DLD1 (cell line): ENCODE measurements around the gene PEX7.
"Not testable (repeated sequence)": the region's sequence is repeated elsewhere in the genome, so short reads cannot be mapped to it uniquely, and the experiment has no call there.

Experiments used
- in situ Hi-C: cut with HindIII; loops from 2 replicates; pipeline ENCODE4 v1.10.0; 2017; ENCODE audit warnings: low sequenced_read_pairs

Gene PEX7

DNA sequence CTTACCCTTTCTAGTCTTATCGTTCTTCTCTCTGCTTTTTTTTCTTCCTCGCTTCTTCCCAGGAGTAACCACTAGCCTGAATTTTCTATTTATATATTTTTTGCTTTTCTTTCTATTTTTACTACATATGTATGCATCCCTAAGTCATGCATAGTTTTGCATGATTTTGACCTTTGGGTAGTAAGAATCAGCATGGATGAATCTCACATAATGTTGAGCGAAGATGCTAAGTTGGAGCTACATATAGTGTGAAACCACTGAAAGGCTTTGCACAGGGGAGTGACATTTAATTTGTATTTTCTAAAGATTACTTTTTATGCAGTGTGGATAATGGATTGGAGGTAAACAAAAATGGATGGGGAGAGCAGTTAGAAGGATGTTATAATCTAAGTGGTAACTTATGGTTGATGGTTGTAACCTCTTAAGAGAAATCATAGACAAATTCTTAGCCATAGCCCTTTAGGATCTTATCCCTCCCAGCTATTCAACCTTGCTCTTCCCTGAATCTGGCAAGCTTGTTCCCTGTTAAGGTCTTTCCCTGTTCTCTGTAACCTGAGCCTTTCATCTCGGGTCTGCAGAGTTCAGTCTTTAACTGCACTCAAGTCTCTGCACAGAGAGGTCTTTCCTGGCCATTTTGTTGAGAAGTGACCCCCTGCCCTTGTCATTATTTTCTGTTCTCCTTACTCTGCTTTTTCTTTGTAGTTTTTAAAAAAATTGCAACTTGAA, 18.0 kb downstream of the PEX7 start:
- in situ Hi-C loops: no loop called here

DNA sequence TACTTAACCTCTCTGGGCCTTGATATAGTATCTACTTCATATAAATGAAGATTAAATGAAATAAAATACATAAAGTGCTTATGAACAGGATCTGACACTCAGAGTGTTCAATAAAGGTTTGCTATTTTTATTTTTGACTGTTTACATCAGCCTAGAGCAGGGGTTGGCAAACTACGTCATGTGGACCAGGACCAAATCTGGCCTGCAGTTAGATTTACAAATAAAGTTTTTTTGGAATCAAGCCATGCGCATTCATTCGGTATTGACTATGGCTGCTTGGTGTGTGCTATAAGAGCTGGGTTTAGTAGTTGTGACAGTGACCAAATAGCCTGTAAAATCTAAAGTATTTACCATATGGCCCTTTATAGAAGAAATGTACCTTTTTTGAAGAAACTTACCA, 20.8 kb downstream of the PEX7 start:
- in situ Hi-C loops: no loop called here

DNA sequence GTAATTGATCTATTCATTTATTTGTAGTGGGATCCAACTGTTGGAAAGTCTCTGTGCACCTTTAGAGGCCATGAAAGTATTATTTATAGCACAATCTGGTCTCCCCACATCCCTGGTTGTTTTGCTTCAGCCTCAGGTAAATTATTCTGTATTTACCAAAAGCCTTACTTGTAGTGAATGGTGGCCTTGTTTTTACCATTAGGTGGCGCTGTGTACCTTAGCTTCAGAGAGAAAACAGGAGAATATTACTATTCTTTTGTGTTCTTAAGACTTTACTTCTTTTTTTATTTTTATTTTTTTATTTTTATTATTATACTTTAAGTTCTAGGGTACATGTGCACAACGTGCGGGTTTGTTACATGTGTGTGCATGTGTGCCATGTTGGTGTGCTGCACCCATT, 23.7 kb downstream of the PEX7 start:
- in situ Hi-C loops: no loop called here

DNA sequence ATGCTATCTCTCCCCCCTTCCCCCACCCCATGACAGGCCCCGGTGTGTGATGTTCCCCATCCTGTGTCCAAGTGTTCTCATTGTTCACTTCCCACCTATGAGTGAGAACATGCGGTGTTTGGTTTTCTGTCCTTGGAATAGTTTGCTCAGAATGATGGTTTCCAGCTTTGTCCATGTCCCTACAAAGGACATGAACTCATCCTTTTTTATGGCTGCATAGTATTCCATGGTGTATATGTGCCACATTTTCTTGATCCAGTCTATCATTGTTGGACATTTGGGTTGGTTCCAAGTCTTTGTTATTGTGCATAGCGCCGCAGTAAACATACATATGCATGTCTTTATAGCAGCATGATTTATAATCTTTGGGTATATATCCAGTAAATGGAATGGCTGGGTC, 24.1 kb downstream of the PEX7 start:
- in situ Hi-C loops: not testable (repeated sequence)

DNA sequence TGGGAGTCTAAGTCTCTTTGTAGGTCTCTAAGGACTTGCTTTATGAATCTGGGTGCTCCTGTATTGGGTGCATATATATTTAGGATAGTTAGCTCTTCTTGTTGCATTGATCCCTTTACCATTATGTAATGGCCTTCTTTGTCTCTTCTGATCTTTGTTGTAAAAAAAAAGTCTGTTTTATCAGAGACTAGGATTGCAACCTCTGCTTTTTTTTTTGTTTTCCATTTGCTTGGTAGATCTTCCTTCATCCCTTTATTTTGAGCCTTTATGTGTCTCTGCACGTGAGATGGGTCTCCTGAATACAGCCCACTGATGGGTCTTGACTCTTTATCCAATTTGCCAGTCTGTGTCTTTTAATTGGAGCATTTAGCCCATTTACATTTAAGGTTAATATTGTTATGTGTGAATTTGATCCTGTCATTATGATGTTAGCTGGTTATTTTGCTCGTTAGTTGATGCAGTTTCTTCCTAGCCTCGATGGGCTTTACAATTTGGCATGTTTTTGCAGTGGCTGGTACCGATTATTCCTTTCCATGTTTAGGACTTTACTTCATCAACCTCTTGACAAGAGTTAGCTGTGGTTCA, 27.7 kb downstream of the PEX7 start:
- in situ Hi-C loops: not testable (repeated sequence)

DNA sequence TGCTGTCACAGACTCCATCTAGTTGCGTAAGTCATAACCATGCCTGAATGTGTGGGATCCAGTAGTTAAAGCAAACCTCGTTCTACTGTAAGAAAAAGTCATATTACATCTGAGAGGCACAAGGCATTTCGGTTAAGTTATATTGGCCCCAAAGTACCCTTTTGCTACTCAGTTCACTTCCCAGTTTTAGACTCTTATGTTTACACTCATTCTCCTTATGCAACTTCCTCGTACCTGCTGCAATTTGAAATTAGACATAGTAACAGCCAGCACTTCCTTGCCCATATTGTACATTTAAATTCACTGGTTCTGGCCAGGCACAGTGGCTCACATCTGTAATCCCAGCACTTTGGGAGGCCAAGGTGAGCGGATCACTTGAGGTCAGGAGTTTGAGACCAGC, 37.0 kb downstream of the PEX7 start:
- in situ Hi-C loops: no loop called here

DNA sequence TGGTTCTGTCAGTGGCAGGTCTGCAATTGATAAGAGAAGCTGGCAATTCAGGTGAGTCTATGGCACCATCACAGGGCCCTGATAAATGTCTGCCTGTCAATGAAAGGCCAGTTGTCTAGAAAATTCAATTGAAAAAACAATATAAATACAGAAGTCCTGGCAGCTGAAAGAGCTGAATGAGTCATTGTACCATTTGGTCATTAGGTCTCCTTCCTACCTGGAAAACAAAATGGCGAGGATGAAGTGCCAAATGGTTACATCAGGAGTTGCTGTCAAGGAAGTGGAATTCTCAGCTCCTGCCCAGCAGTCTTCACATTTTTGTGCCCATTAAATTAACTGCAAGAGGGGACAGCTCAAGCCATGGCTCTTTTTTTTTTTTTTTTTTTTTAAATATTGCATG, 37.7 kb downstream of the PEX7 start:
- in situ Hi-C loops: no loop called here

DNA sequence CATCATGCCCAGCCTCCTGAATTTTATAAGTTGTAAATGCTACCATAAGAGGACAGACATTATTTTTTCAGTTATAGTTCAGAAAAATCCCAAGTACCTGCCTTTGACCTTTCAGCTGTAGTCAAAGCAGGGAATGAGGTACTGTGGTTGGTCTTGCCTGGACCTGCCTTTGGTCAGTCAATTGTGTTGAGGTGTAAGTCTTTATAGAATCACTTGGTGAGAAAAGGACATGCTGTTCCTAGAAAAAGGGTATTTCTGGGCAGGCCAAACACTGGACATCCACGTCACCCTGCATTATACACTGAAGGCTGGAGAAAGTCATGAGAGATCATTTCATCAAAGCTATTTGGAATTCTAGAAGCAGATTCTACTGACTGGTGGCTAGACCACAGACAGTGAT, 40.3 kb downstream of the PEX7 start:
- in situ Hi-C loops: no loop called here

DNA sequence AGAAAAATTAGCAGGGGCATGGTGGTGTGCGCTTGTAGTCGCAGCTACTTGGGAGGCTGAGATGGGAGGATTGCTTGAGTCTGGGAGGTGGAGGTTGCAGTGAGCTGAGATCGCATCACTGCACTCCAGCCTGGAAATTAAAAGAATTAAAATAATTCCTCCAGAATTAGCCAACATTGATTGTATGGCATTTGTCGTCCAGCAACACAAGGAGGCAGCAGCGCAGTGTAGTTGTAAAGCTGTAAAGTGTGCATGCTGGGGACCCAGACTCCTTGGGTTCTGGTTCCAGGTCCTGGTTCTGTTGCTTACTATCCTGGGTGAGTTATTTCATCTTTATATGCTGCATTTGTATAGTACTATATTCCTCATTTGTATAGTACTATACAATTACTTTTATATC, 41.4 kb downstream of the PEX7 start:
- in situ Hi-C loops: no loop called here

DNA sequence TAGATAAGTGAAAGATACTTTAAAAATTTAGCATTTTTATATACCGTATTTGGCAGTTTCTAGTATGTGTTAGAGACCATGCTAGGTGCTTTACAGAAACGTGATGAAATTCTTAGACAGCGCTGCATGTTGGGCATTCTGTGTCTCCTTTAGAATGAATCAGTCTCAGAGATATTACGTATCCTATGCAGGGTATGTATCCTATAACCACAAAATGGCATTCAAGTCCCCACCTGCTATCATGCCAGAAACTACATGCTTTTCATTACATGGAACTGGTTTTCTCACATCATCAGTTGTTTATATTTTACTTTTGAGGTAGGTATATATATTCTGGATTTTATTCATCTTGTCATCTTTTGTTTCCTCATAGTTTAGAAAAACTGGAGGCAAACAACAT, 42.3 kb downstream of the PEX7 start:
- in situ Hi-C loops: no loop called here

DNA sequence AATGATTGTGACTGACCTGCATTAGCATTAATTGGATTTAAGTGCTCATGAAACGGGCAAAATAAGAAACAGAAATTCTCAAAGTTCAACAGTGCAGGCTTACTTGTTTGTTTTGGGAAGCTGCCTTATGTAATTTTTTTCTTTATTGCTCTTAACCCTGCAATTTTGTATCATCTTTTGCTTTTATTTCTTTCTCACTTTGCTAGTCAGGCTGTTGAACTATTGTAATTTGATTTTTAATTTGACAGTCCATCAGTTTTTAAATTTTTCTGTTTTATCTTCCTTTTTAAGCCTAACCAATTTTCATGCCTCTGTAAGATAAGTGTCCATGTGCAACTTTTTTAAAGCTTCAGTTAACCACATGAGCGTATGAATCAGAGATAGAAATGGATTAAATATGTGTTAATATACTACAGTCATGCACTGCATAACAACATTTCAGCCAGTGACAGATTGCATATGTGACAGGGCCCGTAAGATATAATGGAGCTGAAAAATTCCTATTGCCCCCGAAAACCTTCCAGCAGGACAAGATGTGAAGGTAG, 44.6 kb downstream of the PEX7 start:
- in situ Hi-C loops: no loop called here

DNA sequence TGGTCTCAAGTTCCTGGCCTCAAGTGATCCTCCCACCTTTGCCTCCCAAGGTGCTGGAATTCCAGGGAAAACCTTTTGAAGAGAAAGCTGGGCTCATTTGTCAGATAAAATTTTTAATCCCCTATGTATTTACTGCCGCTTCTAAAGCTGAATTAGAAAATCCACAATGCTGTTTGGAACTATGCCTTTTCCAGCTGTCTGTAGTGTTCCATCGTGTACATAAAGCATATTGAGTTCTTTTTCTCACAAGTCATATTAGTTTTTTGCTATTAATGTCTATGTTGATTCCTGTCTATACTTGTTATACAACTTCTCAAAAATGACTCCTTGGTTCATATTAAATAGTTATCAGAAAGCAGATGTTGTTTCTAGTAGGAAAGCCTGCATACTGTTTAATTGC, 47.1 kb downstream of the PEX7 start:
- in situ Hi-C loops: no loop called here

DNA sequence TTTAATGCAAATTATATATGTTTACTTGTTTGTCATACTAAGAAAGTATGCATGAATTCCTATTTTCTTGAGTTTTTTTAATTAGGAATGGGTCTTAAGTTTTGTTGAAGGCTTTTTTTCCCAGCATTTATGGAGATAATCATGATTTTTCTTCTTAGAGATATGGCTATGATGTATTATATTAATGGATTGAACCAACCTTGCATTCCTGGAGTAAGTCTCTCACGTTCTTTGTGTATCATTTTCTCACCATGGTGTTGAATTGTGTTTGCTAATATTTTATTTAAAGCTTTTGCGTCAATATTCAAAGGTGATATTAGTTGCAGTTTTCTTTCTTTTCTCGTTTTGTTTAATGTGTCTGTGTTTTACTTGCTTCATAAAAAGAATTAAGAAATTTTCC, 51.4 kb downstream of the PEX7 start:
- in situ Hi-C loops: no loop called here

DNA sequence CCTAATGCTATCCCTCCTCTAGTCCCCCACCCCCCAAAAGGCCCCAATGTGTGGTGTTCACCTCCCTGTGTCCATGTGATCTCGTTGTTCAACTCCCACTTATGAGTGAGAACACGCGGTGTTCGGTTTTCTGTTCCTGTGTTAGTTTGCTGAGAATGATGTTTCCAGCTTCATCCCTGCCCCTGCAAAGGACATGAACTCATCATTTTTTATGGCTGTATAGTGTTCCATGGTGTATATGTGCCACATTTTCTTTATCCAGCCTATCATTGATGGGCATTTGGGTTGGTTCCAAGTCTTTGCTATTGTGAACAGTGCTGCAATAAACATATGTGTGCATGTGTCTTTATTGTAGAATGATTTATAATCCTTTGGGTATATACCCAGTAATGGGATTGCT, 54.1 kb downstream of the PEX7 start:
- in situ Hi-C loops: not testable (repeated sequence)

DNA sequence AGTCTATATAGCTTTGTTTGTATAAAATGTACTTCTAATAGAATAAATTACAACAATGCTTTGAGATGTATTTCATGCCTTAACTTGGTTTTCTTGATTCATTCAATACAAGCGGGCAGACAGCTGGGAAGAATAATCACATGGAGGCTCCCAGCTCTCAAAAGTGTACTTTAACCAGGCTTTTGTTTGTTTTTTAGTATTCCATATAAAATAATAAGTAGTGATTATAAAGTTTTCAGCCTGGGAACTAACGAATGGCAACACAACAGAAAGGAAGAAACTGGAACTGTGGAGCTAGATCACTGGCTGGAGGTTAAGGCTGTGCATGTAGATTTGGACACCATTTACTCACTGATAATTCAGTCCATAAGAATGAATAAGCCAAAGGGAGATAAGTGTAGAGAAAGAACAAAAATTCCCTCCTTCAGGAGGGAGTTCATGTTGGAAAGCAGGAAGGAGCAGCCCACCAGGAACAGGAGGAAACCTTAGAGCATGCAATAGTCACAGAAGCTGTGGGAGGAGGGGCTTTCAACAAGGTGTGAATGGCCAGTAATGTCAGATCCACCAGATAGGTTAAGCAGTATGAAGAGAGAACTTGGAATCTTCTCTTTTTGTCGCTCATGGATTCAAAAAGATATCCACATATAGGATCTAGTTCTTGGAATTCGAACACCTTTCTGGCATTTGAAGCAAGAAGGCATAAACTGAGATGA, 58.5 kb downstream of the PEX7 start:
- in situ Hi-C loops: no loop called here

DNA sequence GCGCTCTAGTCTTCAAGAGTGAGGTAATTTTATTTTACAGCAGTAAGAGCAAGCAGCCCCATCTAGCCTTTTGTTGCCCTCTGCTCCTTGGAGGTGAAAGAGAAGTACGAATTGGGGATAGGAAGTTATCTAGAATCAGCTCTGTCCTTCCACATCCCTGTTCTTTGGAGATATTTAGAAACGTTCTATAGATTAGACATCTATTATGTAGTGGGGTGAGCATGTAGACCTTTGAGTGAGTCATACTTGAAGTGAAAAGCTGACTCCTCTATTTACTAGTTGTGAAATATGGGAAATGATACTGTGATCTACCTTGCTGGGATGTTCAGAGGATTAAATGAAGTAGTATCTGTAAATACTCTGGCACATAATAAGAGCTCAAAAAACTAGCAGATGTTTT, 63.7 kb downstream of the PEX7 start:
- in situ Hi-C loops: no loop called here

DNA sequence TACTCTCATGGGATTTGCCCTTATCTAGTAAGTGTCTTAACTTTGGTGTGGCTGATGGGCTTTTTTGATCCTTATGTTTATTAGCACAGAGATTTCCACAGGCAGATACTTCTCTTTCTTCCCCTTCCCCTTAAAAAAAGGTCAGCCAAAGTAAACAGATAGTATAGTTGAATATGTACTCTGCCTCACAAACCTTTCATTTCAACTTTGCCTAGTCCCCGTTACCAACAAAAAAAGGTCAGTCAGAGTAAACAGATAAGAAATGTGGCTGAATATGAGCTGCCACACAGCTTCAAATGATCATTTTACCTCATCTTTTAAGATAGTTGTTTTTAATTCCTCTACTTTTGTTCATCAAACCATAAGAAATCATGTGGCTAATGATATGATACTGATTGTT, 65.6 kb downstream of the PEX7 start:
- in situ Hi-C loops: no loop called here

DNA sequence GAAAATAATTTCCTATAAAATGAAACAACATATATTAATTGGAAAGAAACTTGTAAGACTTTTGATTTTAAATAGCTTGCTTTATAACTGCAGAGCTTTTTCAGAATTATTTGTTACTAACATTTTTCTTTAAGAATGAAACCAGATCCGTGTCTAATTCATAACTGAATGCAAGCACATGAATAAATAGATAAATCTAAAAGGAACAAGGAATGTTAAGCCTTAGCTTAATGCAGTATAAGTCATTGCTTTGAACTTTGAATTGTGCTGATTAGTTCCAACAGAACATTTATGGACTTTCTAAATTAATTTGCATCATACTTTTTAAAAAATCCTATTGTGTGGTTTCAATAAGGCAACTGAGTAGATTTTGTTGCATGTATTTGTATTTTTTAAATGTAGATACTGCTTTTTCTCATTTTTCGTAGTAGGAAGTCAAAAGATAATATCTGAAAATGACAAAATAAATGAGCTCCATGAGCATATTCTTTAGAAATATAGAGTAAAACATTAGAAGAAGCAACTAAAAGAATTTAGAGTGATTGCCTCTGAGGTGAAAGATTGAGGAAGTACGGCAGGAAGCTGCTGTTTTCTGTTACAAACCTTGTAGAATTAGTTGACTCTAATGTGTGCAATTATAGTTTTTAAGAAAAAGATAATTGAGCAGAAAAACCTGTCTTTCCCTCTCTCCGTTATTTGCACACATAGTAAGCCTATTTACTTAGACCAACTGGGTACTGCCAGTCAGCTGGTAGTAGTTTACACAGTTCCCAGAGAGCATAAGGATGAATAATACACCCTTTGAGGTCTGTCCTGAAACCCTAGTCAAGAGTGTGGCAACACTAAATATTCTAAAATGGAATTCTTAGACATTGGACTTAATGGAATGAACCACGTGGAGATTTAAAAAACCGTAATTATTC, 67.1 kb downstream of the PEX7 start:
- in situ Hi-C loops: no loop called here

DNA sequence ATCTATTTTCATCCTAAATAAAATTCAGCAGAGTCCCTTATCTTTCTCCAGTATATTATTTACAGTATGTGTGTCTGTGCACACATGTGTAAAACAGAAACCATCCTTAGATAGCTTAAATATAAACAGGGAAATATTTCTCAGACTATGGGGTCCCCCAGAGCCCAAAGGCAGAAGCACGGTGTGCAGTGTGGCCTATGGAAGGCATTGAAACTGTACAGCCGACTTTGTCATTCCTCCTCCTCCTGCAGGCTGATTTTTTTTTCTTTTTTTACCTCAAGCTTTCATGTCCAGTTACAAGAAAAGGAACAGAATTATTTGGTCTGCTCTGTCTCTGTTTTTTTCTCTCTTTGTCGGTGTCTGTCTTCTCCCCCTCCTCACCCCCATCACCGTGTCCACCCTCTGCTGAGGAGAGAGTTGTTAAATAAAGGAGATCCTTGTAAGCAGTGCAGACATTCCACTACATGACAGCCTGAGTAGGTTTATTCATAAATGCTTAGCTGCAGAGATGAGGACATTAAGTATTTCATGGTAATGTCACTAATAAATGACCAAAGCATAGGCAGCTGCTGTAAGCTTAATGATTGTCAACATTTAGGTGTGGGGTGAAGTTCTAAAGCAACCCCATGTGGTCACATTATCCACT, 67.9 kb downstream of the PEX7 start:
- in situ Hi-C loops: no loop called here

DNA sequence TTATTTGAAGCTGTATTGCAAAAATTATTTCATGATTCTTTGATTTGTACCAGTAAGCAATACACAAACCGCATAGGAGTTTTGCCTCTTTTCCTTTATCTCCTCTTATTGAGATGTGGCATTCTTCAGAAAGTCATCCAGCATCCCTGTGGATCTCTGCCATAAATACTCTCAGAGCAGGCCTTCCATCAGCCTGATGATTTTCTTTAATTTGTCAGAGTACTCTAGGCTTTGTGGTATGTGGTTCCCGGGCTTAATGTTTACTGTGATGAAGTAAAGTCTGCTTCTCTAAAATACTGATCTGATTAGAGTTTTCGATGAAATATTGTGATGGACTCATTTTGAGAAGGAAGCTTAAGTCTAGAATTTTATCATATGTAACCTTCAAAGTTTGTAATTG, 68.6 kb downstream of the PEX7 start:
- in situ Hi-C loops: no loop called here

DNA sequence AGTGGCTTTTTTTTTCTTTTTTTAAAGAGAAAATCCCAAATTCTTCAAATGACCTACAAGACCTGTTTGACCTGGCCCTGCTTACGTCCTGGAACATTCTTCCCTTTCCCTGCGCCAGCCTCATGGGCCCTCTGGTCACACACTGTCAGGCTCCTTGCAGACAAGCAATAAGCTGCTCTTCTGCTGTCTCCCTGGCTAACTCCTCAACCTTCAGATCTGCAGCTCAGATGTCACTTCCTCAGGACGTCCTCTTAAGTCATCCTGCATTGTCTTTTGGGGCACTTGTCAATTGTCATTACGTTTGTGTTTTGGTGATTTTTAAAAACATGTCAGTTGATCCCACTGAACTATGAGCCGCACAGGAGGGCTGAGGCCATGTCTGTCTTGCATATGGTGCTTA, 70.8 kb downstream of the PEX7 start:
- in situ Hi-C loops: no loop called here
